Measurements from ENCODE around the gene ZDHHC14.

ZDHHC14 gene

GRCh38 chr6:157723376-157723775 lies 342.4 kb downstream of the ZDHHC14 start:
- no peak overlapping the region for H3K4me2 ChIP-seq (ENCODE audit: low read length)
- no peaks in the 10 kb centered on the region for H4K20me1 ChIP-seq (ENCODE audit: control insufficient read depth, insufficient read depth, low read depth, low read length)
- no peak for TF ChIP-seq CTCF (IDR thresholded peaks at IDR 0.05; ENCODE audit: low read depth, low read length, poor library complexity, severe bottlenecking)
- TF ChIP-seq EZH2phosphoT487 (IDR thresholded peaks at IDR 0.05; ENCODE audit: borderline replicate concordance, low read length) = no peak
- H3K4me3 ChIP-seq (ENCODE audit: low read length) = no peak overlapping the region
- peaks cover 16% of the 10 kb centered on the region for H3K27me3 ChIP-seq (ENCODE audit: control insufficient read depth, low read length)
- no peaks in the 10 kb centered on the region for H3K9me2 ChIP-seq (replicated peaks; ENCODE audit: control insufficient read depth, low read length)
- H3K79me2 ChIP-seq (ENCODE audit: control insufficient read depth, low read length) = no peaks in the 10 kb centered on the region
- no peaks in the 10 kb centered on the region for H3K4me1 ChIP-seq (ENCODE audit: control insufficient read depth, low read length)
- no peak overlapping the region for H3K27ac ChIP-seq (ENCODE audit: low read depth, low read length)
- no peaks in the 10 kb centered on the region for H3K36me3 ChIP-seq (ENCODE audit: control insufficient read depth, low read length)
- no peaks in the 10 kb centered on the region for H3K9me3 ChIP-seq (ENCODE audit: control insufficient read depth, insufficient read depth, low read length)
- H3F3A ChIP-seq (ENCODE audit: control insufficient read depth, insufficient read depth) = no peaks in the 10 kb centered on the region

- no peak overlapping the region for H3K27ac ChIP-seq (ENCODE audit: low read depth, low read length)
- no peaks in the 10 kb centered on the region for H3K9me3 ChIP-seq (ENCODE audit: control insufficient read depth, insufficient read depth, low read length)
- H3K79me2 ChIP-seq (ENCODE audit: control insufficient read depth, low read length) = no peaks in the 10 kb centered on the region
- H3F3A ChIP-seq (ENCODE audit: control insufficient read depth, insufficient read depth) = no peaks in the 10 kb centered on the region
- no peaks in the 10 kb centered on the region for H3K9me2 ChIP-seq (replicated peaks; ENCODE audit: control insufficient read depth, low read length)
- no peaks in the 10 kb centered on the region for H3K4me1 ChIP-seq (ENCODE audit: control insufficient read depth, low read length)
- no peaks in the 10 kb centered on the region for H3K36me3 ChIP-seq (ENCODE audit: control insufficient read depth, low read length)
- H3K27me3 ChIP-seq (ENCODE audit: control insufficient read depth, low read length) = peaks cover 16% of the 10 kb centered on the region
- H4K20me1 ChIP-seq (ENCODE audit: control insufficient read depth, insufficient read depth, low read depth, low read length) = no peaks in the 10 kb centered on the region
- TF ChIP-seq EZH2phosphoT487 (IDR thresholded peaks at IDR 0.05; ENCODE audit: borderline replicate concordance, low read length) = no peak
- TF ChIP-seq CTCF (IDR thresholded peaks at IDR 0.05; ENCODE audit: low read depth, low read length, poor library complexity, severe bottlenecking) = no peak
- H3K4me2 ChIP-seq (ENCODE audit: low read length) = no peak overlapping the region
- no peak overlapping the region for H3K4me3 ChIP-seq (ENCODE audit: low read length)
These were observed 343.3 kb downstream of the ZDHHC14 start for GRCh38 chr6:157724138-157724820.

GRCh38 chr6:157724960-157725741 lies 344.2 kb downstream of the ZDHHC14 start:
- Histone ChIP-seq H3K4me1 (ENCODE audit: control insufficient read depth, low read length) (no peaks in the 10 kb centered on the region), H3F3A (ENCODE audit: control insufficient read depth, insufficient read depth) (no peaks in the 10 kb centered on the region), H3K4me3 (ENCODE audit: low read length) (no peak overlapping the region), H3K36me3 (ENCODE audit: control insufficient read depth, low read length) (no peaks in the 10 kb centered on the region), H4K20me1 (ENCODE audit: control insufficient read depth, insufficient read depth, low read depth, low read length) (no peaks in the 10 kb centered on the region), H3K27ac (ENCODE audit: low read depth, low read length) (no peak overlapping the region), H3K4me2 (ENCODE audit: low read length) (no peak overlapping the region), H3K79me2 (ENCODE audit: control insufficient read depth, low read length) (no peaks in the 10 kb centered on the region), H3K27me3 (ENCODE audit: control insufficient read depth, low read length) (peaks cover 13% of the 10 kb centered on the region), H3K9me3 (ENCODE audit: control insufficient read depth, insufficient read depth, low read length) (no peaks in the 10 kb centered on the region), H3K9me2 (replicated peaks; ENCODE audit: control insufficient read depth, low read length) (no peaks in the 10 kb centered on the region)
- TF ChIP-seq CTCF (IDR thresholded peaks at IDR 0.05; ENCODE audit: low read depth, low read length, poor library complexity, severe bottlenecking) (no peak), EZH2phosphoT487 (IDR thresholded peaks at IDR 0.05; ENCODE audit: borderline replicate concordance, low read length) (no peak)
